ENCODE data around the gene KIAA1549.

DNA sequence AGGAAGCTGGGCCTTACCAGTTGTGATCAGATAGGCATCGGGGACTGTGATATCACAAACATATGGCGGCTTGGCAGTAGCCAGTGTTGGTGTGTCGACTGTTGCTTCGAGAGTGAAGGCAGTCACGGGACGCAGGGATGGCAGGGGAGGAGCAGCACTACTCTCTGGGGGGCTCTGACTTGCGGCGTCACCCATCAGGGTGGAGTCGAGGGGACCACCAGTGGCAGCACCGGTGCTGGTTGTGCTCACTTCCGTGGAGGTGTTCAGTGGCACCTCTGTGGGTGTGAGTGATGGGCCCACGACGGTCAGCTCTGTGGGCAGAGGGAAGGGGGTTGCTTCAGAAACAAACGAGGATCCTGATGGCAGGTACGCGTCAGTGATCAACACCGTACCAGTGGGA, 64.5 kb downstream of the KIAA1549 start:
- TF ChIP-seq, protein P1, sequence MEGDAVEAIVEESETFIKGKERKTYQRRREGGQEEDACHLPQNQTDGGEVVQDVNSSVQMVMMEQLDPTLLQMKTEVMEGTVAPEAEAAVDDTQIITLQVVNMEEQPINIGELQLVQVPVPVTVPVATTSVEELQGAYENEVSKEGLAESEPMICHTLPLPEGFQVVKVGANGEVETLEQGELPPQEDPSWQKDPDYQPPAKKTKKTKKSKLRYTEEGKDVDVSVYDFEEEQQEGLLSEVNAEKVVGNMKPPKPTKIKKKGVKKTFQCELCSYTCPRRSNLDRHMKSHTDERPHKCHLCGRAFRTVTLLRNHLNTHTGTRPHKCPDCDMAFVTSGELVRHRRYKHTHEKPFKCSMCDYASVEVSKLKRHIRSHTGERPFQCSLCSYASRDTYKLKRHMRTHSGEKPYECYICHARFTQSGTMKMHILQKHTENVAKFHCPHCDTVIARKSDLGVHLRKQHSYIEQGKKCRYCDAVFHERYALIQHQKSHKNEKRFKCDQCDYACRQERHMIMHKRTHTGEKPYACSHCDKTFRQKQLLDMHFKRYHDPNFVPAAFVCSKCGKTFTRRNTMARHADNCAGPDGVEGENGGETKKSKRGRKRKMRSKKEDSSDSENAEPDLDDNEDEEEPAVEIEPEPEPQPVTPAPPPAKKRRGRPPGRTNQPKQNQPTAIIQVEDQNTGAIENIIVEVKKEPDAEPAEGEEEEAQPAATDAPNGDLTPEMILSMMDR (IDR thresholded peaks at IDR 0.05) = no peak
- no peak for TF ChIP-seq POLR2A (IDR thresholded peaks at IDR 0.05)
- no peak for TF ChIP-seq POLR2AphosphoS5 (IDR thresholded peaks at IDR 0.05)
